Stimulated activated CD4-positive, alpha-beta T cell treated with anti-CD3 and anti-CD28 coated beads, TNF-alpha, amount 100 ng/mL, for 24 hours (primary cell): ENCODE data around the gene STON2.

Experiments
- DNase-seq, 3 experiments: peaks; one replicate each; pipeline ENCODE4 v3.0.0-alpha.2; 2020; ENCODE audit warnings: low read depth in 3 of 3

The STON2 gene

DNA sequence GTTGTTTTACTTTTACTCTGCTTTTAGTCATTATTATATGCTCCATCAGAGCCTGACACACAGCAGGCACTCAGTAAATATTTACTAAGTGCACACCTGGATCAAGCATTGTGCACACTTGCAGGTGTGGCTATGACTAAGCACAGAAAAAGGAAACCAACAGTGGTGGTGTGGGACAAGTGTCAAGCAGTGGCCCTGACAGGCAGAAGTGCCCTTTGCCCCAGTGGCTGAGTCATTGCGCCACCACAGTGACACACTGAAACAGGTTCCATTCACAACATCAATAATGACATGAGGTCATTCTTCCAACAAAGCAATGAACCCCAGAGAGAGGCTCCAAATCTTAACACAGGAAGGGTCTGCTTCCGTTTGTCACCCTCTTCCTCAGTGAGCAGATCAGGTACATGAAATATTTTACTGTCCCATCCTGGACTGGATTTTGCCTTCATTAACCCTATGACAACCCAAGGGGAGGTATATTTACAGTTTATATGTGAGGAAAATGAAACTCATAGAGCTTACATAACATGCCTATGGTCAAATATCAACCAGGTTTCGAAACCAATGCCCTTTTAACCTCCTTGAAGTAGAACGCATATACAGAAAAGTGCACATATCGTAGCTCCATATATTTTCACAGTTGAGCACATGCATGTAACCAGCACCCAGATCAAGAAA, 96.7 kb downstream of the STON2 start:
- peak in 1 of 3 experiments; percentile 21 for DNase-seq

DNA sequence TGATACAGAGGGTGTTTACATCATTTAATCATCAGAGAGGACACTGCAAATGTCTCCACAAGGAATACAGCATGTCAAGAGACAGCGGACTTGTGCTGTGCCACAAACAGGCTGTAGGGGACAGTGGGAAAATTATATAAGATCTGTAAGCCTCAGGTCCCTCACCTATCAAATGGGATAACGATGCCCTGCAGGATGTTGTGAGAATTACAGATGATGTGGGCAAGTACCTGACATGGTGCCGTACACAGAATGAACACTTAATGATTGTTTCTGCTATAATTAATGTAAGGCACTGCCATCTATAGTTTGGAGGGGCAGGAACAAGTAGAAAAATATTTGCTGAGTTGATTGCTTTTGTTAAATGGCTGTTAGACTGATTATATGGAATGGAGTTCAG, 97.5 kb downstream of the STON2 start:
- no peak for DNase-seq

DNA sequence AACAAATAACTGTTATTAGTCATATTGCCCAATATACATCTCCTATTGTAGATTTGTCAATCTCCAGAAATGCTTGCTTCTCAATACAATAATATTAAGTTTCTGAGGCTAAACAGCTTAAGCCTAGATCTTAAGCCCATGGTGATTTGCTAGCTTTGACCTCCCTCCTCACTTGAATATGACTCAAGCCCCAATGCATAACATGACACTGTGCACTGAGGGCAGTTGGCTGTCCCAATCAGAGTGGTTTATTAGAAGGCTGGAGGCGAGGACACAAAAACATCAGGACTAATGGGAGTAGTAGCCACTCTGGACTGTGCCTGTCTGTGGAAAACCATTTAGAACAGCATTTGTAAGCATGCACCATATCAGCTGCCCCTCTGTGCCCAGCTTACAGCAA, 98.3 kb downstream of the STON2 start:
- no peak for DNase-seq

DNA sequence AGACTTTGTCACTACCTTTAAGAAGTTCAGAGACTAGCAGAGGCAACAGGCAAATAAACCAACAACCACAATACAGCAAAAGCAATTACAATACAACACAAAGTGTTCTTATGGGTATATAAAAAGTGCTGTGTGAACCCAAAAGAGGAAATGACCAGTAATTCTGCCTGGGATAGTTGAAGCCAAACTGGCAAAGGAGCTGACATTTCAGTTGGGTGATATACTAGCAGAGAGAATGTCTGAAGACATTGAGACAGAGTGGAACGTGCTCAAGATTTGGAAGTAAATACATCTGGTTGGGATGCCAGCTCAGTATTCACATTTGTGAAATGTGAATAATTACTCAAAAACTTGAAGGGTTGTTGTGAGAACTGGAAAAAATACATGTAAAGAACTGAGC, 98.8 kb downstream of the STON2 start:
- DNase-seq, result no peak

DNA sequence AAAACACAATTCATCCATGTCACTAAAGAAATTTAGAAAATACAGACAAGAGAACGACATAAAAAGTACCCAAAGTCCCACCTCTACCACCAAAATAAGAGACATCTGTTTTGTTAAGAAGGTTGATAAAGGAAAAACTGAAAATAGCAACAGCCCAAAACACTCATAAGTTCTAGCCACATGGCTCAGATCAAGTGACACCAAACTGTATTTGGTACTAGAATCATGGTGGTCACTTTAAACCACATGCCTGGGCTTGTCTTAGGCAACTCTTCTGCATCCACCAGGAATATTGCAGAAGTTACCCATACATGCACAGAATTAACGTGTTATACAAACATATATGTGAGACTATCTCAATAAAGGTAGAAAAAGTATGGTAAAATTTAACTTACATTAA, 101.2 kb downstream of the STON2 start:
- DNase-seq, result no peak

DNA sequence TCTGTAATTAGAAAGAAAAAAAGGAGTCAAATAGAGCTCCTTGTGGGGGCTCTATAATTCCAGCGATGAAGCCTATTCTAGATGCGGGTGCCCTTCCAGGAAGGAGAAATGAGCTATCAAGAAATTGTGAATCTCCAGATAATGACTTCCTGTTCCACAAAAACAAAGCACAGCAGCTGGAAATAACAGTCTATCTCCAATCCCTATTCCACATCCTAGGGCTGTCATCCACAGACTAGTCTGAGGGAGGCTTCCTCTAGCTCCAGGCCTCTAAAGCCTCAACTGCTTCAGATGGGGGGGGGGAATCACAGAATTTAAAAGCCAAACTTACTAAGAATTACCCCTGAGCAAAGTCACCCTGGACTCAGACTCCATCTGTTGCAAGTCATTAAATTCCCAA, 102.0 kb downstream of the STON2 start:
- no peak for DNase-seq

DNA sequence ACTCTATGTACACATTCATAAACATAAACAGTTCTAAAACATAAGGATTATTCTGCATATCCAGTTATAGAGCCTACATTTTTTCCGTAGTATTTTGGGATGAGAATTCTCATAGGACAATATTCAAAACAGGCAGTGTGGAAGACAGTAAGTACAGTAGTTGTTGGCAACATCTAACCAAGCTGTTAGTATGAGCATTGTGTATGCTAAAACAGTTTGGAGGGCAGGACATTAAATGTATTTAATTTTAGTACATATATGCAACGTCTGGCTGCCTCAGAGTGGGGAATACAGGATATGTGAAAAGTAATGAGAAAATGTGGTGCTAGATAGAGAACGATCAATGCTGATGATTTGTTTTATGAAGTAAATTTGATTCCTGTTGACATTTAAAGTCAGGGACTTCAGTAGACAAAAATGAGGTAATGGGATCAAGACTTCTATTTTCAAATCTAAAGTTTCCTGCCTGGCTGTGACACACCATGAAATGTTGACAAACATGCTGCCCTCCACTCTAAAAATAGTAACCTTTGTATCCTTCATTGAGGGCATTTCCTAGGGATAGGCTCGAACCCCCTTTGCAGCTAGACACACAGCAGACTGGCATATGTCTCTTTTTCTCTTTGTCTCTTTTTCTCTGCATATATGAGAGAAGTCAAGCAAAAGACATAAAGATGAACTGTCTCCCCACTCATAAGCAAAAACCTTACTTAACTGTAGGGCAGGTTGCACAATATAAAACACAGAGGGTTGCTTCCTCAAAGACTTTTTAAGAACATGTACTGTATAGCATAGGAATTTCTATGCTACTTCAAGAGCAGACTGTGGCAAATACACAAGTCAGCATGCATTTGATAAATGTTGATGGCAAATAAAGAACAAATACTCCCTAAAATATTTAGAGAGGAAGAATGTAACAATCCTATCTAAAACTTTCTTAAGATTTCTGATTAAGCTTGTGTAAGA, 103.9 kb downstream of the STON2 start:
- DNase-seq, result no peak

DNA sequence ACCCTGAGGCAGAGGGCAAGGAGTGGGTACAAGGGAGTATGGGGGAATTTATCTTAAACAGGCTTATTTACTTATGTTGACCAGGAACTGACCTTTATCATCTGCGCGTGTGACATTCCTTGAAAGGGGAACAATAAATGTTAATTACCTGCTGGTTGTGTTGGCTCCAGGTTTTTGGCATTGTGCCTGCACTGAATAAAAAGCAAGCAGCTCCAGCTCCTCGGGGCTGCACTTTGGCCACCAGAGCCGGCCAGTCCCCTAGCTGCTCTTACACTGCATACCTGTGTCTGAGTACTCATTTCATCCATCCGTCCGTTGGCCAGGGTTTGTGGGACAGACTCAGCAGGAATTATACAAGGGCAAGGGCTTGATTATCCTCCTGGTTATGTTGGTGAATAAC, 110.6 kb downstream of the STON2 start:
- no peak for DNase-seq

DNA sequence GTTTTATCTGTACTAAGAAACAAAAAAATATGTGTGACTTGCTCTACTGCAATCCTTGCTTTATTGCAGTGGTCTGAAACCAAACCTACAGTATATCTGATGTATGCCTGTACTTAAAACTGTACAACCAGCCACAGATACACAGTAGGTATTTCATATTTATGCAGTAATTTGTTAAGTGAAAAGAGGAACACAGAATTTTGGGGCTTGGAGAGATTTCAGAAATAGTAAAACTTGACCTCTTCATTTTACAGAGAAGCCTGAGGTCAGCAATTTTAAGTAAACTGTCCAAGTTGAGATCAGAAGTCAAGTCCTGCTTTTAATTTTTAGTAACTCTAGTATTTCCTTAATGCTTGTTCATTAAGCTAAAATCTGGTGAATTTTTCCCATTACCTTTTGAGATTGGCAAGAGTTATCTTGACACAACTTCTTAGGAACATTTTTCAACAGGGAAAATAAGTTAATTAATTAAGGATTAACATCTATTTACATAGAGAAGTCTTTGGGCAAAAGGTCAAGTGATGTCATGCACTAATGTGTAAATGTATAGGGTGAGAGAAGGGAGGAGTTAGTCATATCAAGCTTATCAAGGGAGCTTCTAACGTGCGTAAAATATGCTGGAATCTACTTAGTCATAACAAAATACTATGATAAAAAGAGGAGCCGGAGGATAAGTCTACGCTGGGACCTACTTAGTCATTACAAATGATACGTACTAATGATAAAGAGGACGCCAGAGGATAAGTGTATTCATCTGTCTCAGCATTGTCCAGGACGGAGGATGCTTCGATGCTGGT, 113.4 kb downstream of the STON2 start:
- DNase-seq, result no peak

DNA sequence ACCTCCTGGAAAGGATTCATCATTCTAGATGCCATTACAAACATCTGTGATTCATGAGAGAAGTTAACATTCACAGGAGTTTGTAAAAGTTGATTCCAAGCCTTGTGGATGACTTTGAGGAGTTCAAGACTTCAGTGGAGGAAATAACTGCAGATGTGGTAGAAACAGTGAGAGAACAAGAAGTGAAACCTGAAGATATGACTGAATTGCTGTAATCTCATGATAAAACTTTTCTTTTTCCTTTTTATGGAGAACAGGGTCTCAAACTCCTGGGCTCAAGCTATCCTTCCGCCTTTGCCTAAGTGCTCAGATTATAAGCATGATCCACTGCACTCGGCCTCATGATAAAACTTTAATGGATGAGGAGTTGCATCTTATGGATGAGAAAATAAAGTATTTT, 114.9 kb downstream of the STON2 start:
- DNase-seq, result no peak

DNA sequence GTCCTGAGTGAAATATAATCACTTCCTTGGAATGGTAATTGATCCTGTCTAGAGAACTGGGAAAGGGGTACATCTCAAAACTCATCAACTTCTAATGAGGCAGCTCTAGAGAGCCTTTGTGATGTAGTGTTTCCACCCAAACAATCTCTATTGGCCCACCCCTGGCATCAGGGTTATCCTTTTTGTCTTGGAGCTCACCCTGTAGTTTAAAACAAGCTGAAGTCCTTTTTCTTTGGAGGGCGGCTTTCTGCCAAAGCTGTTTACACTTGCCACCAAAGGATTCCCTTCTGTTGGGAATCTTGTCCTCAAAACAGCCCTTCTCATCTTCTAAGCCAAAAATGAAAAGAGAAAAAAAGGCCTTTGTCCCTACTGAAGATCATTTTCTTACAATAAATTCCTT, 118.8 kb downstream of the STON2 start:
- no peak for DNase-seq

DNA sequence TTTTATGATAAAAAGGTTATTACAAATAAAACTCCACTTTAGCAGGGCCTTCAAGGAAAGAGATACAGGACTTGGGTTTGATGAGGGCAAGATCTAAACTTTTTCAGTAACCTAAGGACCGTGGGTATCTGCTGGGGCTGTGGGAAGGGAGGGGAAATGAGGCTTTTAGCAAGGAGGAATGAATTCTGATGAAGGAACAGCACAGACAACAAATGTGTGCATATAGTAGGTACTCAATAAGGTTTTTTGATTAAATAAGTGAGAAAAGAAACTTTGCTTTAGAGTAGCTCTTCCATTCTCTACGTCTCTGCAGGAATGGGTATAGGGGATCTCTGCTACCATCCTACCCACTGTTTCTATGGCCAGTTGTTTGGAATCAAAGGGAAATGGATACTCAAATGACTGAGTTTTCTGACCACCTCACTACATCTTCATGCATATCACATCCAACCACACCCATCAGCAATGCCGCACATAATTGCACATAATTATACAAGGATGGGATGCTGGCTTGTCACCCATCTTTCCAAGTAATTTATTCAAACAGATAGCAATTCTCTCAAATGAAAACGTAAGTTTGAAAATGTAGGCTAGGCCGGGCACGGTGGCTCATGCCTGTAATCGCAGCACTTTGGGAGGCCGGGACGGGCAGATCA, 119.9 kb downstream of the STON2 start:
- no peak for DNase-seq

DNA sequence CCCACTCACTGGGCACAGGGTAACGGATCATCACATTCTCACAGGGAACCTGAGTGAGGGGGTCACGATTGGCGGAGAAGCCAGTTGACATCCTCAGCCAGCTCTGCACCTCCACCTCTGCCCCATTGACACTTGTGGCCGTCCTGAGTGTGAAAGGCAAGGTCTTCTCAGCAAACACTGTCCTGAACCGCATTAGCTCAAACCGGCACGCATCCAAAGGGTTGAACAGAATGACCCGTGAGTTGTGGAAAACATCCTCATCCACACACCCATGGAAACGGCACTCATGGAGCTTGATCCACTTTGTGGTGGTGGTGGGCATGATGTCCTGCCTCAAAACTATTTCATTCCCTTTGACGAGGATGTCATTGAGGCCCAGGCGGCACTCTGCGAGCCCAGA, 123.0 kb downstream of the STON2 start:
- DNase-seq, result no peak

DNA sequence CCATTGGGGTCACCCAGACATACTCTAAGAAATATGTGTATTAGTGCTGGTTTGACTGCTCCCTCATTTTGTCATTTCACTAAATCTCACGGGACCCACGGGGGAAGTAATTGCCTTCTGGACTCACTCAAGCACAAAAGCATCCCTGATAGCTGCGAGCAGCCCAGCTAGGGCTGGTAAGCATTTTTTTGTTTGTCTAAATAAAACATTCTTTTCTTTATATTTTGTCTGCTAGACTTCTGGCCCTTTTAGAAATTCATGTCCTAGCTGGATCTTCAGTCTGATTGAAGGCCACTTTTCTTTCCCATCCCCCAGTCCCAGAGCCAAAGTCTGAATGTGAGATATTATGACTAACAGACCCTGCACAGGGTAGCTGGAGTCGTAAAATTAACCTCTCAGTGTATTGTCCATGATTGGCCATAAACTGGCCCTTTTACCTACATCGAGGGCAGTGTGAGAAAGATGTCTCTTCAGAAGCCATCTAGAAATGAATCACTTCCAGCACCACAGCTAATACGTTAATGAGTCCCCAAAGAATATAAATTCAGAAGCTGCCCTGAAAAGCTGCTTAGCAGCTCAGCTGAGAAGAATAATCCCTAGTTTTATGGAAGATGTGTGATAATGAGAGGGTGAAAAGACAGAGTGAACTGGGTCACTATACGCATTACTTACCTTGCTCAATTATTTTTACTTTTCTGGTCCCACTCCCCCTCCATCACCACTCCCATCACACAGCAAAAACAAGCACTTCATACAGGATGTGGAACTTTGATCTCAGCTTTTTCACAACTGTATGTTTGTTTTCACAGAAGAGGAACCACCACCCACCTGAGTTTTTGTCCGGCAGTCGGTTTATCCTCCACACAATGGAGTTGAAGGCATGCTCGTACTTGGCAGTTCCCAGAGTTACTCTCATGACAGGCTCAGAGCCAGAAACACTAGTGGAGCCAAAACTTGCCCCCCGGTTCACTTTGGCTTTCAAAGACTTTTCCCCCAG, 123.8 kb downstream of the STON2 start:
- no peak for DNase-seq

DNA sequence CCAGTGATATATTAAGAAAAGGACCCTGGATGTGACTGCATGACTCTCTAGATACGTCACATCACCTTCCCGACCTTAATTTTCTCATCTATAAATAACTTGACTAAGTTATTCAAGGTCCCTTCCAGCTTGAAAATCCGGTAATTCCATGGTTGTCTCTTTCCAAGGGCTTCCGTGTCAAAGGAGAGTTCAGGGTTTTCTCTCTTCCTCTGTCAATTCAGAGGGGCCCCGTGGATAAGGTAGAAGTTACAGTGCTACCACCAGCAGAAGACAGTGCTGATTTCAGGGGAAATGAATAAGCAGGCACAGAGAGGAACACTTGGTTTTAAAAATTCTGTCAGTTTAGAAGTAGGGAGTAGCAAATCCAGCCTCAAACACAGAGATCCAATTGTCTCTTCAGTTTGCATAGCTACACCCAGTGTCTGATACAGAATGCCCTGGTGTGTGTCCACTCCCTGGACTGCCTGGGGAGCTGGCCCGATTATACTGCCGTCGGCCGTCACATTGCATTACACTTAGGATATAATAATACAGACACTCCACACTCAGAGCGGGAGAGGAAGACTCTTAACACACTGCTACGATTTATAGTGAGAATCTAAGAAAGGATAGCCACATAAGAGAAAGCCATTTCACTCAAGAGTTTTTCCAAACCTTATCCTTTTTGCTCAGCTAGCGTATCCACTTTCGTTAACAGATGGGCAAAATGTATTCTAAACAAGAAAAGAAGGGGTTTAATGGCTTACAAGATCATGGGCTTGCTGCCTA, 124.6 kb downstream of the STON2 start:
- DNase-seq, result no peak

DNA sequence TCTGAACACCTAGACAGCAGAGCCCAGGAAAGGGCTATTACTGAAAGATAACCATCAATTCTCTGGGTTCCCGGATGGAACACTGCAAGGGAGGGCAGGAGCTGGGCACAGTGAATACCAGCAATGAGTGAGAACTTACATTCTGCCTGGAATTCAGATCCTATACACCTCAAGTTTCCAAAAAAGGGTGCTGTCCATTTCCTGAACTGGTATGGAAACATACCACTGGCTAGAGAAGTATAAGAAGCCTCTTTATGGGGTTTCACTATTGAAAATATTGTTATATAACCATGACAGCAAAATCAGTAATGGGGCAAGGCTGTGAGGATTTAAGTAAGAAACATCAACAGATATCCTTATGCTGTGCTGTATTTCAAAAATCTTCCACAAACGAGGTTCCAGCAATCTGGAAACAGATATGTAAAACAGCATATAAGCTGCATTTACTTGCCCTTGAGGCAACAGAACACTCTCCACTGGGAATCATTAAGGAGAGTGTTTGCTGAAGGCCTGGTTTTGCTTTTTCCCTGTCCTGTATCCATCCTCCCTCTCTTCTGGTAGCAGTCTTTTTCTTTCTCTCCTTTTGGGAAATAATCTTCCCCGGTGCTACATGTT, 126.1 kb downstream of the STON2 start:
- DNase-seq, result no peak

DNA sequence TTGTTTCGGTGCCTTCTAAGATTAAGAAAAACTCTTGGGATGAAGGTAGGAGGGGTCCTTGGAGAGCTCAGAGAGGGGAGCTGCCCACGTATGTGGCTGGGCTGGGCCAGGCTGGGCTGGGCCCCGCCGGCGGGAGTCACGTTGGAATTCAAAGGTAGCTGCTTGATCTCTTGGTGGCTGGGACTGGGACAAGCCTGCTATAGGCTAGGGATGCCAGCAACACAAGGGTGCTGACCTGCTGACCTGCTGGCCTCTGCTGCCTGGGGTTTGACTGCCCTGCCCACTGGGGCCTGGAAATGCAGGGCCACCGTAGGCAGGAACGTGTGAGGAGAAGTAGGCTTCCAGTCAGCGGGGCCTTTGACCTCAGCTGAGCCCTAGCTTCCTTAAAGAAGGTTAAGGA, 126.6 kb downstream of the STON2 start:
- DNase-seq, result no peak

DNA sequence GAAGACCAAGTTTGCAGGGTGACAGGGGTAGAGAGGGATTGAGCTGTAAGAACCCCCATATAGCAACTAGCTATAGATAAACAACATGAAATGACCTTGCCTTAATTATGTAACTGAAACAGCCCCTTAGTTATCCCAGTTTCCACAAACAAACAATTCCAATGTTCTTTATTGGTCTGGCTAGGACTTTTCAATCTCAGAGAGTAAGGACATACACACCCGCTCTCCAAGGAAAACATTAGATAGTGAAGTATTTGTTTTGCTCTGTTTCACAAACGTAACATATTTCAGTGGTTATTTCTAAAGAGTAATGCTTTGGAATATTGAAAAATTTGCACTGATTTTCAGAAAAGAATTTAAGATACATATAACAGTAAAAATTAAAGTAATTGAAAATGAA, 127.8 kb downstream of the STON2 start:
- DNase-seq, result no peak

DNA sequence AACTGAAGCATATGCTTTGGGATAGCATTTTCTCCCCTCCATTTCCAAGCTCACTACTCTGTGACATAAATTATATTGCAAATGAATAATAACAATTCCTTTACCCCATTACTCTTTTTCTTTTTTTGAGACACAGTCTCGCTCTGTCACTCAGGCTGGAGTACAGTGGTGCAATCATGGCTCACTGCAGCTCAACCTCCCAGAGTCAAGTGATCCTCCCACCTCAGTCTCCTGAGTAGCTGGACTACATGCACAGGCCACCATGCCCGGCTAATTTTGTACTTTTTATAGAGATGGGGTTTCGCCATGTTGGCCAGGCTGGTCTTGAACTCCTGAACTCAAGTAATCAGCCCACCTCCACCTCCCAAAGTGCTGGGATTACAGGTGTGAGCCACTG, 130.1 kb downstream of the STON2 start:
- DNase-seq, result no peak
